GM23248 (cell line): ENCODE results near the gene TBCK.

Experiments used
- EZH2 ChIP-seq: fragments of 200-600 bp; sonication (generic); IDR thresholded peaks from 2 replicates; pipeline ENCODE4 v1.6.1; 2018; ENCODE audit warnings: antibody characterized with exemption, mild to moderate bottlenecking; ENCODE audit not compliant: insufficient read depth, poor library complexity, severe bottlenecking
- EZH2phosphoT487 ChIP-seq: fragments of 200-600 bp; sonication (generic); IDR thresholded peaks from 2 replicates; pipeline ENCODE4 v1.6.1; 2018; ENCODE audit warnings: antibody characterized with exemption, moderate library complexity, mild to moderate bottlenecking, low read depth; ENCODE audit not compliant: insufficient read depth

DNA sequence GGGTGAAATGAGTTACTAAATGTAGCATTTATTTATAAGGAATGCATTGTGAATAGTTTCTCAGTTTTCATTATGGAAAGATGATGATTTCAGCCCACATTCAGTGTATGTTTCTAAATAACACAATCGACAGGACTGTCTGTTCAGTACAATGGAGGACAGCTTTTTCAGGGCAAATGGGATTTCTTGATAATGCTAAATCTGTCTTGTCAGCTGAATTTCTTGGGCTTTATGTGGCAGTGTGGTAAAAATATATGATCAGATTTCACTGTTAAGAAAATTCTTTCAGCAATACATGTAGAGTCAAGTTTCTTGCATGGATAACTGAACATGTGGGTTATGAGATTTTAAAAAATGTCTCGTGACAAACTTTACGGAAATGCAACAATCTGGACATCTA lies 269.9 kb downstream of the TBCK start:
- no peak for TF ChIP-seq EZH2
- no peak for TF ChIP-seq EZH2phosphoT487
